ENCODE data around the gene URB1.
"Not testable (repeated sequence)": the region's sequence is repeated elsewhere in the genome, so short reads cannot be mapped to it uniquely, and the experiment has no call there.

URB1 gene

DNA sequence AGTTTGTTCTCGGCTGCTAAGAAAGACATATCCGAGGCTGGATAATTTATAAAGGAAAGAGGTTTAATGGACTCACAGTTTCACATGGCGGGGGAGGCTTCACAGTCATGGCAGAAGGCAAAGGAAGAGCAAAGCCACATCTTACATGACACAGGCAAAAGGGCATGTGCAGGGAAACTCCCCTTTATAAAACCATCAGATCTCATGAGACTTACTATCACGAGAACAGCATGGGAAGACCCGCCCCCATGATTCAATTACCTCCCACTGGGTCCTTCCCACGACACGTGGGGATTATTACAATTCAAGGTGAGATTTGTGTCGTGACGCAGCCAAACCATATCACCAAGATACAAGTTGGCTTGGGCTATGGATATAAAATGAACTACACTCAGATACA, 81.8 kb downstream of the URB1 start:
- not testable (repeated sequence) for H3K9me3 ChIP-seq (ENCODE audit: control insufficient read depth, insufficient read depth, low read length); H3K27ac ChIP-seq (ENCODE audit: low read length); DNase-seq (ENCODE audit: low read depth, low spot score); H3K4me3 ChIP-seq (ENCODE audit: low read length); H3K27me3 ChIP-seq (ENCODE audit: control insufficient read depth, insufficient read depth, low read length); H3K4me1 ChIP-seq (ENCODE audit: control insufficient read depth, insufficient read depth, low read length)
- peaks cover 15% of the 10 kb centered on the region for H3K36me3 ChIP-seq (ENCODE audit: control insufficient read depth, insufficient read depth, low read length)
- no CpG with 5 or more reads among the region's 9 CpGs for WGBS (ENCODE audit: insufficient coverage, insufficient read length)

DNA sequence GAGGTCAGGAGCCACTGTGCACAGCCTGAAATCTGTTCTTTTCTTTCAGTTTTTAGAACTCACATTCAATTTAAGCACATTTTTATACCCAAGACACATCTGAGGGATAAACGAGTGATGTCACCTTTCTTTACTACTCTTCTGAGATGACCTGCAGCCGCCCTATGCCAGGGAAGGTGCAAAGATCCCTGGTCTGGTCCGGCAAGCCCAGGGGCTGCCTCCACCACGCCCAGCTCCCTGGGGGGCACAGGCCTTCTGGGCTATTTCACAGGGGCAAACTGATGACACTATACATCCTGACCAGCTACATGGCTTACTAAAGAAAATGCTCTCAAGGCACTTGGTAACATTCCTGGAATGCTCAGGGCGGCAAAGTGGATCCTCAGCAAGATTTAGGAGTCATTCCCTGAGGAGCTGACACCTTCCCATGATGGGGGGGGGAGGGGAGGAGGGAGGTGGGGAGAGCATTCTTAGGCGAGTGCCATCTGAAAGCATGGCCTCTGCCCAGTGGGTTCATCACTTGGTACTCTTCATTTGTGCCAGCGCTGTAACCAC, 82.8 kb downstream of the URB1 start:
- H3K36me3 ChIP-seq (ENCODE audit: control insufficient read depth, insufficient read depth, low read length): peaks cover 11% of the 10 kb centered on the region
- H3K27ac ChIP-seq (ENCODE audit: low read length): no peak overlapping the region
- no peaks in the 10 kb centered on the region for H3K27me3 ChIP-seq (ENCODE audit: control insufficient read depth, insufficient read depth, low read length)
- no peak overlapping the region for H3K4me3 ChIP-seq (ENCODE audit: low read length)
- no peak for DNase-seq (ENCODE audit: low read depth, low spot score)
- no CpG with 5 or more reads among the region's 7 CpGs for WGBS (ENCODE audit: insufficient coverage, insufficient read length)
- H3K9me3 ChIP-seq (ENCODE audit: control insufficient read depth, insufficient read depth, low read length): no peaks in the 10 kb centered on the region
- H3K4me1 ChIP-seq (ENCODE audit: control insufficient read depth, insufficient read depth, low read length): peaks cover 2% of the 10 kb centered on the region; the same call in 1 of the 2 replicates

DNA sequence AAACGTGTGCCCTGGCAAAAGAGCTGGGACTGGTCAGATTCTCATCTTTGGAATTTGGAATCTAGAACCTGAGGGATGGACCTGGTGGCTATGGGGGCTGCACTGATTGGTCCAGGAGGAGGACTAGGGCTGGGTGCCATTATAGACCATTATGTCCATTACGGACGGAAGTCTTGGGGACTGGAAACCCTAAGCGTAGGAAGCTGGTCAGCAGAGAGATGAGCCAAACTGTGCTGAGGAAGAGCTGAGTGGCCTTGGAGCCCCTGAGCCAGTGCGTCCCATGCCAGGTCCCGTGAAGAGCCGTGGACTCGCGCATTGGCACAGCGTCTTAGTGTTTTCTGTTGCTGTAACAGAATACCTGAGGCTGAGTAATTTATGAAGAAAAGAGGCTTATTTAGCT, 84.1 kb downstream of the URB1 start:
- WGBS (ENCODE audit: insufficient coverage, insufficient read length): no CpG with 5 or more reads among the region's 10 CpGs
- H3K27ac ChIP-seq (ENCODE audit: low read length): no peak overlapping the region
- H3K36me3 ChIP-seq (ENCODE audit: control insufficient read depth, insufficient read depth, low read length): 0 out of 2 replicates have a peak, but pooled peaks cover 5% of the 10 kb centered on the region
- H3K4me1 ChIP-seq (ENCODE audit: control insufficient read depth, insufficient read depth, low read length): peaks cover 2% of the 10 kb centered on the region; the same call in 1 of the 2 replicates
- DNase-seq (ENCODE audit: low read depth, low spot score): no peak
- no peaks in the 10 kb centered on the region for H3K27me3 ChIP-seq (ENCODE audit: control insufficient read depth, insufficient read depth, low read length)
- no peaks in the 10 kb centered on the region for H3K9me3 ChIP-seq (ENCODE audit: control insufficient read depth, insufficient read depth, low read length)
- no peak overlapping the region for H3K4me3 ChIP-seq (ENCODE audit: low read length)

DNA sequence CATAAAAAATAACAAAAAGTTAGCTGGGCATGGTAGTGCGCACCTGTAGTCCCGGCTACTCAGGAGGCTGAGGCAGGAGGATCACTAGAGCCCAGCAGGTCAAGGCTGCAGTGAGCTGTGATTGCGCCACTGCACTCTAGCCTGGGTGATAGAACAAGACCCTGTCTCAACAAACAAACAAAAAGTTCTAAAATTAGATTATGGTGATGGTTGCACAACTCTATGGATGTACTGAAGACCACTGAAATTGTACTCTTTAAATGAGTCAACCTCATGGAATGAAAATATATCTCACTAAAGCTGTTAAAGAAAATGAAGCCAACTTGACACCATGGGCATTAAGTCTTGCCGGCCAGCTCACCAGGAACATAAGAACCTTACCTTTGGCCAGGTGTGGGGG, 85.1 kb downstream of the URB1 start:
- Histone ChIP-seq H3K36me3 (ENCODE audit: control insufficient read depth, insufficient read depth, low read length) (0 out of 2 replicates have a peak, but pooled peaks cover 5% of the 10 kb centered on the region), H3K4me3 (ENCODE audit: low read length) (no peak overlapping the region), H3K27me3 (ENCODE audit: control insufficient read depth, insufficient read depth, low read length) (no peaks in the 10 kb centered on the region), H3K4me1 (ENCODE audit: control insufficient read depth, insufficient read depth, low read length) (peaks cover 2% of the 10 kb centered on the region; the same call in 1 of the 2 replicates), H3K9me3 (ENCODE audit: control insufficient read depth, insufficient read depth, low read length) (no peaks in the 10 kb centered on the region), H3K27ac (ENCODE audit: low read length) (no peak overlapping the region)
- no CpG with 5 or more reads among the region's 4 CpGs for WGBS (ENCODE audit: insufficient coverage, insufficient read length)
- DNase-seq (ENCODE audit: low read depth, low spot score): no peak

DNA sequence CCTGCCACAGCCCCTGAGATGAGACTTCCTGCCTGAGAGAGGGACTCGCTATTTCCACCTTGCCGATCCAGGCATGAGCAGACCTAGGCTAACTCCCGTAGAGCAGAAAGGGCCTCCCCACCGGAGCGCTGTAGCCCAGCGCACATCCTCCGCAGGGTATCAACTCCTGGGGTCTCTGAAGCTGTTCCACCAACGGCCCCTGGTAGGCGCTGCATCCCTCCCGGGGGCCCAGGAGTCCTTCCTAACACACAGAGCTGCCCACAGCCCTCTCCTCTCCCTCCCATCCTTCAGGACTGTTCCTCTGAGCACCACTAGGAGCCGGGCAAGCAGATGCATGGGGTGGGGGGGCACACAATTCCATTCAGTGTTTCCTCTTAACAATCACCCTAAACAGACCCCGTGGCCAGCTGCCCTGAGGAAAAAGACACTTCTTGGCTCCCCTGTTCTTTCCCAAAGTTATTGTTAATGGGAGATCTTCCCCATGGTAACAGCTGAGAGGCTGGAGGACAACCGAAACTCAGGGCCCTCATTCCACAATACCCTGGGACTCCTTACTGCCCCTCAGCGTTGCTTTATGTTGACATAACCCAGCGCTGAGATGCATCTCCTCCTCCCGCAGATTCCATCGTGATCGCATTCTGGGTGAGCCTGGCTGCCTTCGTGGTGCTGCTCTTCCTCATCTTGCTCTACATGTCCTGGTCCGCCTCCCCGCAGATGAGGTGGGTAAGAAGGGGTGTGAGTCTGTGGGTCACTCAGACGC, 86.6 kb downstream of the URB1 start:
- H3K9me3 ChIP-seq (ENCODE audit: control insufficient read depth, insufficient read depth, low read length): no peaks in the 10 kb centered on the region
- WGBS (ENCODE audit: insufficient coverage, insufficient read length): no CpG with 5 or more reads among the region's 22 CpGs
- H3K27me3 ChIP-seq (ENCODE audit: control insufficient read depth, insufficient read depth, low read length): no peaks in the 10 kb centered on the region
- H3K27ac ChIP-seq (ENCODE audit: low read length): no peak overlapping the region
- H3K4me1 ChIP-seq (ENCODE audit: control insufficient read depth, insufficient read depth, low read length): peaks cover 2% of the 10 kb centered on the region; the same call in 1 of the 2 replicates
- H3K36me3 ChIP-seq (ENCODE audit: control insufficient read depth, insufficient read depth, low read length): 0 out of 2 replicates have a peak, but pooled peaks cover 2% of the 10 kb centered on the region
- H3K4me3 ChIP-seq (ENCODE audit: low read length): no peak overlapping the region
- peak; percentile 83 for DNase-seq (ENCODE audit: low read depth, low spot score)

DNA sequence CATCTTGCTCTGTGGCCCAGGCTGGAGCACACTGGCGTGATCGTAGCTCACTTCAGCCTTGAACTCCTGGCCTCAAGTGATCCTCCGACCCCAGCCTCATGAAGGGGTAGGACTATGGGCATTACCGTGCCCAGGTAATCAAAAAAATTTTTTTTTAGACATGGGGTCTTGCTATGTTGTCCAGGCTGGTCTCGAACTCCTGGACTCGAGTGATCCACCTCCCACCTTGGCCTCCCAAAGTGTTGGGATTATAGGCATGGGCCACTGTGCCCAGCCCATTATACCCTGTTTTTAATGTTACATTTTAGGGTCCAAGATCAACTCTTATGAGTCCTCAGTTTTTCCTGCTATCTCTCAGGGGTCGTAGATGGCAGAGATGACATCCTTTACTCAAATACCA, 87.8 kb downstream of the URB1 start:
- Histone ChIP-seq H3K9me3 (ENCODE audit: control insufficient read depth, insufficient read depth, low read length) (no peaks in the 10 kb centered on the region), H3K4me1 (ENCODE audit: control insufficient read depth, insufficient read depth, low read length) (peaks cover 2% of the 10 kb centered on the region; the same call in 1 of the 2 replicates), H3K27ac (ENCODE audit: low read length) (no peak overlapping the region), H3K4me3 (ENCODE audit: low read length) (no peak overlapping the region), H3K27me3 (ENCODE audit: control insufficient read depth, insufficient read depth, low read length) (no peaks in the 10 kb centered on the region), H3K36me3 (ENCODE audit: control insufficient read depth, insufficient read depth, low read length) (0 out of 2 replicates have a peak, but pooled peaks cover 2% of the 10 kb centered on the region)
- no CpG with 5 or more reads among the region's 7 CpGs for WGBS (ENCODE audit: insufficient coverage, insufficient read length)
- DNase-seq (ENCODE audit: low read depth, low spot score): no peak

DNA sequence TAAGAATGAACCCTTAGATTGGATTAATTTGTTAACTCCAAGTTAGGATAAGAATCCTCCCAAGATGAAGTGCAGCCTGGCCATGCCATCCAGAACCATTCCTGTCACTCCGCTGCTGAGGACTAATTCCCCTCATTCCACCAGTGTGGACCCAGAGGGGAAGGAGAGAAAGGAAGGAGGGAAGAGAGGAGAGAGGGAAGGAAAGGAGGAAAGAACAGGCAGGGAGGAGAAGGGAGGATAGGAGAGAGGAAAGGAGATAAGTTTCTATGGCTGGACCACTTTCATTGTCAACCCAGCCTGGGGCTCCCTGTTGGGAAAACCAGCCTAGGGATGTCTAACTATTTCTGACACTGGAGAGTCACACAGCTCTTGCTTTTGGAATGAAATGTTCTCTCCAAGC, 89.4 kb downstream of the URB1 start:
- H3K9me3 ChIP-seq (ENCODE audit: control insufficient read depth, insufficient read depth, low read length): no peaks in the 10 kb centered on the region
- WGBS (ENCODE audit: insufficient coverage, insufficient read length): no CpG with 5 or more reads among the region's 1 CpG

DNA sequence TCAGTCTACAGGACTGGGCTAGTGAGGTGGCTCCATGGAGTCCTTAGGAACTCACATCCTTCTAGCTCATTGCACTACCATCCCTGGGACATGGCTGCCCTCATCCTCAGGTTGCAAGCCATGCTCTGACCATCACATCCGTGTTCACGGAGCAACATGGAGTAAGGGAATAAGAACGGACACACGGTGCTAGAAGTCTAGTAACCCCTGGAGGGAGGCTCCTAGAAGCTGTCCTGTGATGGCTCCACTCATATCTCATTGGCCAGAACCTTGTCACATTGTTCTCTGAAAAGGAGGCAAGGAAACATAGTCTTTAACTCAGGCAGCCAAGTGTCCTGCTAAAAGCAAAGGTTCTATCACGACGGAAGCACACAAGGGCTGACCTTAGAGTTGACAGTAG, 90.3 kb downstream of the URB1 start:
- no peak overlapping the region for H3K4me3 ChIP-seq (ENCODE audit: low read length)
- no peaks in the 10 kb centered on the region for H3K36me3 ChIP-seq (ENCODE audit: control insufficient read depth, insufficient read depth, low read length)
- peaks cover 2% of the 10 kb centered on the region; the same call in 1 of the 2 replicates for H3K4me1 ChIP-seq (ENCODE audit: control insufficient read depth, insufficient read depth, low read length)
- H3K27me3 ChIP-seq (ENCODE audit: control insufficient read depth, insufficient read depth, low read length): no peaks in the 10 kb centered on the region
- DNase-seq (ENCODE audit: low read depth, low spot score): no peak
- no peaks in the 10 kb centered on the region for H3K9me3 ChIP-seq (ENCODE audit: control insufficient read depth, insufficient read depth, low read length)
- WGBS (ENCODE audit: insufficient coverage, insufficient read length): no CpG with 5 or more reads among the region's 6 CpGs
- H3K27ac ChIP-seq (ENCODE audit: low read length): no peak overlapping the region

More for the DNA sequence above, 89.4 kb downstream of the URB1 start:
- Histone ChIP-seq H3K4me1 (ENCODE audit: control insufficient read depth, insufficient read depth, low read length) (peaks cover 2% of the 10 kb centered on the region; the same call in 1 of the 2 replicates), H3K36me3 (ENCODE audit: control insufficient read depth, insufficient read depth, low read length) (no peaks in the 10 kb centered on the region), H3K27me3 (ENCODE audit: control insufficient read depth, insufficient read depth, low read length) (no peaks in the 10 kb centered on the region), H3K27ac (ENCODE audit: low read length) (no peak overlapping the region), H3K4me3 (ENCODE audit: low read length) (no peak overlapping the region)
- no peak for DNase-seq (ENCODE audit: low read depth, low spot score)

DNA sequence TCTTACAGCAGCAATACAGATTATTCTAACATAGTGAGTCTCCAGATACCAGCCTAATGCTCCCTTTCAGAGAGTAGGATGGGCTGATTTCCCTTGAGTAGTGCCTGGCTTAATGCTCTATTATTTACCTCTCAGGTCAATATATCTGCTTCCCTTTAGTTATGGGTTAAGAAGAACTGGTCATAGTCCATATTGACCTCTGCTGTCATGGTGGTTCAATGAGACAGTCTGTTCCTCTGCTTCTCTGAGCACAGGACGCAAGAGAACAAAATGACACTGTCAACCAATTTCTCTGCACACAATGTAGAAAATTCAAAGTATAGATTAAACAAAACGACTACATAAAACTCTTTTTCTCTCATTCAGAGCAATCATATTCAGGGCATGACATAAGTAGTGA, 91.2 kb downstream of the URB1 start:
- Histone ChIP-seq H3K36me3 (ENCODE audit: control insufficient read depth, insufficient read depth, low read length) (no peaks in the 10 kb centered on the region), H3K27ac (ENCODE audit: low read length) (no peak overlapping the region), H3K9me3 (ENCODE audit: control insufficient read depth, insufficient read depth, low read length) (no peaks in the 10 kb centered on the region), H3K4me3 (ENCODE audit: low read length) (no peak overlapping the region), H3K4me1 (ENCODE audit: control insufficient read depth, insufficient read depth, low read length) (peaks cover 2% of the 10 kb centered on the region; the same call in 1 of the 2 replicates), H3K27me3 (ENCODE audit: control insufficient read depth, insufficient read depth, low read length) (no peaks in the 10 kb centered on the region)
- WGBS (ENCODE audit: insufficient coverage, insufficient read length): 100% methylated on average over 1 of the region's 2 CpGs
- DNase-seq (ENCODE audit: low read depth, low spot score): no peak

DNA sequence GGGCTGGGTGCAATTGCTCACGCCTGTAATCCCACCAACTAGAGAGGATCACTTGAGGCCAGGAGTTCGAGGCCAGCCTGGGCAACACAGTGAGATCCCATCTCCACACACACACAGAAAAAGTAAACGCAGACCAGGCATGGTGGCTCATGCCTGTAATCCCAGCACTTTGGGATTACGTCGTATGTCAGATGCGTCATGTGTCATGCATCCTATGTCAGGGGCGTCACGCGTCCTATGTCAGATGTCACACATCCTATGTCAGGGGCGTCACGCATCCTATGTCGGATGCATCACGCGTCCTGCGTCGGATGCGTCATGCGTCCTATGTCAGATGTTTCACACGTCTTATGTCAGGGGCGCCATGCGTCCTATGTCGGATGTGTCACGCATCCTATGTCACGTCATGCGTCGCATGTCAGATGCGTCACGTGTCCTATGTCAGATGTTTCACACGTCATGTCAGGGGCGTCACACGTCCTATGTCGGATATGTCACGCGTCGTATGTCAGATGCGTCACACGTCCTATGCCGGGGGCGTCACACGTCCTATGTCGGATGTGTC, 92.6 kb downstream of the URB1 start:
- no peaks in the 10 kb centered on the region for H3K36me3 ChIP-seq (ENCODE audit: control insufficient read depth, insufficient read depth, low read length)
- H3K9me3 ChIP-seq (ENCODE audit: control insufficient read depth, insufficient read depth, low read length): no peaks in the 10 kb centered on the region
- DNase-seq (ENCODE audit: low read depth, low spot score): no peak
- H3K4me3 ChIP-seq (ENCODE audit: low read length): no peak overlapping the region
- no peaks in the 10 kb centered on the region for H3K4me1 ChIP-seq (ENCODE audit: control insufficient read depth, insufficient read depth, low read length)
- H3K27ac ChIP-seq (ENCODE audit: low read length): no peak overlapping the region
- H3K27me3 ChIP-seq (ENCODE audit: control insufficient read depth, insufficient read depth, low read length): no peaks in the 10 kb centered on the region
- no CpG with 5 or more reads among the region's 41 CpGs for WGBS (ENCODE audit: insufficient coverage, insufficient read length)

All from iPS DF 6.9 (cell line).